Liver (tissue), 3 donors: ENCODE data around the gene SPANXB1.
"Not testable (repeated sequence)": the region's sequence is repeated elsewhere in the genome, so short reads cannot be mapped to it uniquely, and the experiment has no call there.

Experiments used
- JUND ChIP-seq, 2 donors: IDR thresholded peaks; 2 replicates each; pipeline ENCODE4 v1.6.1; 2016; ENCODE audit warnings: antibody characterized with exemption in 2 of 2
- TAF1 ChIP-seq: conservative IDR thresholded peaks from 2 replicates; pipeline ENCODE4 v1.6.1; 2016; ENCODE audit warnings: antibody characterized with exemption, mild to moderate bottlenecking
- TF ChIP-seq, protein P1 (sequence below): fragments of 150-350 bp; IDR thresholded peaks from 2 replicates; pipeline ENCODE4 v1.5.1; 2017; ENCODE audit warnings: improper control_type of control experiment, low read depth, low read length; ENCODE audit not compliant: missing input control
- donor health status: healthy.
- donor health status: healthy.

DNA sequence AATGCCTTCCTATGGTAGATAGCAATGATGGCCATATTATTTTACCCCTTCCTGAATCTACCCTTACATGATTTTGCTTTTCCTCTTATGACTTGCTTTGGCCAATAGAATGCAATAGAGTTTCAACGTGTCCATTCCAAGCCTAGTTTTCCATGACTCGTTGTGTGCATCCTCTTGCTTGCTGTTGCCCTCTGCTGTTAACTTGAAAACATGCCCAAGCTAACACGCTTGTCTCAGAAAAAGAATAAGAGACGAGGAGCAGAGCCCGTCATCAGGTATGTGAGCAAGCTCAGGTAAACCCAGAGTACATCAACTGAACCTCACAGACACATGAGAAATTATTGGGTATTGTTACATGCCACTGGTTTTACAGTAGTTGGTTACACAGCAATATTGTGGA is 49.7 kb downstream of the SPANXB1 start:
- TF ChIP-seq, protein P1, sequence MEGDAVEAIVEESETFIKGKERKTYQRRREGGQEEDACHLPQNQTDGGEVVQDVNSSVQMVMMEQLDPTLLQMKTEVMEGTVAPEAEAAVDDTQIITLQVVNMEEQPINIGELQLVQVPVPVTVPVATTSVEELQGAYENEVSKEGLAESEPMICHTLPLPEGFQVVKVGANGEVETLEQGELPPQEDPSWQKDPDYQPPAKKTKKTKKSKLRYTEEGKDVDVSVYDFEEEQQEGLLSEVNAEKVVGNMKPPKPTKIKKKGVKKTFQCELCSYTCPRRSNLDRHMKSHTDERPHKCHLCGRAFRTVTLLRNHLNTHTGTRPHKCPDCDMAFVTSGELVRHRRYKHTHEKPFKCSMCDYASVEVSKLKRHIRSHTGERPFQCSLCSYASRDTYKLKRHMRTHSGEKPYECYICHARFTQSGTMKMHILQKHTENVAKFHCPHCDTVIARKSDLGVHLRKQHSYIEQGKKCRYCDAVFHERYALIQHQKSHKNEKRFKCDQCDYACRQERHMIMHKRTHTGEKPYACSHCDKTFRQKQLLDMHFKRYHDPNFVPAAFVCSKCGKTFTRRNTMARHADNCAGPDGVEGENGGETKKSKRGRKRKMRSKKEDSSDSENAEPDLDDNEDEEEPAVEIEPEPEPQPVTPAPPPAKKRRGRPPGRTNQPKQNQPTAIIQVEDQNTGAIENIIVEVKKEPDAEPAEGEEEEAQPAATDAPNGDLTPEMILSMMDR = peak; percentile 21
- TF ChIP-seq JUND (IDR thresholded peaks at IDR 0.05); TAF1: not testable (repeated sequence)
